ENCODE data around the gene CNNM2.

GRCh38 chr10:102951316-102951715, 33.2 kb downstream of the CNNM2 start:
- TF ChIP-seq, protein P1, sequence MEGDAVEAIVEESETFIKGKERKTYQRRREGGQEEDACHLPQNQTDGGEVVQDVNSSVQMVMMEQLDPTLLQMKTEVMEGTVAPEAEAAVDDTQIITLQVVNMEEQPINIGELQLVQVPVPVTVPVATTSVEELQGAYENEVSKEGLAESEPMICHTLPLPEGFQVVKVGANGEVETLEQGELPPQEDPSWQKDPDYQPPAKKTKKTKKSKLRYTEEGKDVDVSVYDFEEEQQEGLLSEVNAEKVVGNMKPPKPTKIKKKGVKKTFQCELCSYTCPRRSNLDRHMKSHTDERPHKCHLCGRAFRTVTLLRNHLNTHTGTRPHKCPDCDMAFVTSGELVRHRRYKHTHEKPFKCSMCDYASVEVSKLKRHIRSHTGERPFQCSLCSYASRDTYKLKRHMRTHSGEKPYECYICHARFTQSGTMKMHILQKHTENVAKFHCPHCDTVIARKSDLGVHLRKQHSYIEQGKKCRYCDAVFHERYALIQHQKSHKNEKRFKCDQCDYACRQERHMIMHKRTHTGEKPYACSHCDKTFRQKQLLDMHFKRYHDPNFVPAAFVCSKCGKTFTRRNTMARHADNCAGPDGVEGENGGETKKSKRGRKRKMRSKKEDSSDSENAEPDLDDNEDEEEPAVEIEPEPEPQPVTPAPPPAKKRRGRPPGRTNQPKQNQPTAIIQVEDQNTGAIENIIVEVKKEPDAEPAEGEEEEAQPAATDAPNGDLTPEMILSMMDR (IDR thresholded peaks at IDR 0.05; ENCODE audit: low read depth, low read length, poor library complexity, severe bottlenecking), result no peak
- TF ChIP-seq EZH2phosphoT487 (IDR thresholded peaks at IDR 0.05; ENCODE audit: borderline replicate concordance, low read length), result no peak
